Vagina (tissue), 2 donors: ENCODE measurements around the gene PPM1G. TPM values are rescaled to one million over a fixed set of nuclear protein-coding genes. Genes with fewer than 3 reads are reported as not detected.
A peak's percentile ranks its signal among the peaks of the same experiment; 100 is the strongest.

Experiments
- DNase-seq, 2 donors: peaks; one replicate each; pipeline ENCODE4 v3.0.0-alpha.2; 2017; ENCODE audit errors: extremely low spot score in 2 of 2
- H3K27ac ChIP-seq: fragments of 200-600 bp; sonication (generic); one replicate; pipeline ENCODE4 v1.5.1; 2019
- H3K27me3 ChIP-seq: fragments of 200-600 bp; sonication (generic); one replicate; pipeline ENCODE4 v1.5.1; 2019
- H3K36me3 ChIP-seq, 2 donors: fragments of 200-600 bp; sonication (generic); one replicate each; pipeline ENCODE4 v1.5.1; 2017 to 2019
- H3K4me1 ChIP-seq: fragments of 200-600 bp; sonication (generic); one replicate; pipeline ENCODE4 v1.5.1; 2019
- H3K4me3 ChIP-seq, 2 donors: fragments of 200-600 bp; sonication (generic); 1 replicate in 1 of 2; 2 replicates in 1 of 2; pipeline ENCODE4 v1.5.1; 2016 to 2019
- H3K9me3 ChIP-seq: fragments of 200-600 bp; sonication (generic); one replicate; pipeline ENCODE4 v1.5.1; 2019
- POLR2A ChIP-seq, 2 donors: fragments of 450-650 bp; IDR thresholded peaks; one replicate each; pipeline ENCODE4 v1.6.1; 2017; ENCODE audit warnings: antibody characterized with exemption in 2 of 2, mild to moderate bottlenecking in 2 of 2, moderate library complexity in 2 of 2
- POLR2AphosphoS5 ChIP-seq, 2 donors: sonication (generic); formaldehyde crosslinking; IDR thresholded peaks; one replicate each; pipeline ENCODE4 v1.9.0; 2017; ENCODE audit warnings: antibody characterized with exemption in 2 of 2, mild to moderate bottlenecking in 2 of 2, low read depth in 1 of 2; ENCODE audit not compliant: insufficient read depth in 1 of 2
- intact Hi-C: fragments of 100-400 bp; cut with DNase I; formaldehyde crosslinking; loops from one replicate; pipeline ENCODE4 v1.15.1; 2023
- total RNA-seq: library from RNA; depleted of rRNA; stranded (reverse); fragments of >200 nt; gene quantifications from one replicate; pipeline ENCODE4 v1.2.3, GENCODE V29; 2016
- TF ChIP-seq, protein P1 (sequence below), 3 experiments: fragments of 450-650 bp in 2 of 3; fragments of 200-600 bp in 1 of 3; sonication (generic) in 1 of 3; IDR thresholded peaks; one replicate each; pipeline ENCODE4 v1.5.1; 2017 to 2019; ENCODE audit warnings: antibody characterized with exemption in 3 of 3, mild to moderate bottlenecking in 2 of 3, moderate library complexity in 2 of 3

PPM1G gene
- total RNA-seq, 1 donor from 2014 or later = 45.4 TPM

- TF ChIP-seq, protein P1, sequence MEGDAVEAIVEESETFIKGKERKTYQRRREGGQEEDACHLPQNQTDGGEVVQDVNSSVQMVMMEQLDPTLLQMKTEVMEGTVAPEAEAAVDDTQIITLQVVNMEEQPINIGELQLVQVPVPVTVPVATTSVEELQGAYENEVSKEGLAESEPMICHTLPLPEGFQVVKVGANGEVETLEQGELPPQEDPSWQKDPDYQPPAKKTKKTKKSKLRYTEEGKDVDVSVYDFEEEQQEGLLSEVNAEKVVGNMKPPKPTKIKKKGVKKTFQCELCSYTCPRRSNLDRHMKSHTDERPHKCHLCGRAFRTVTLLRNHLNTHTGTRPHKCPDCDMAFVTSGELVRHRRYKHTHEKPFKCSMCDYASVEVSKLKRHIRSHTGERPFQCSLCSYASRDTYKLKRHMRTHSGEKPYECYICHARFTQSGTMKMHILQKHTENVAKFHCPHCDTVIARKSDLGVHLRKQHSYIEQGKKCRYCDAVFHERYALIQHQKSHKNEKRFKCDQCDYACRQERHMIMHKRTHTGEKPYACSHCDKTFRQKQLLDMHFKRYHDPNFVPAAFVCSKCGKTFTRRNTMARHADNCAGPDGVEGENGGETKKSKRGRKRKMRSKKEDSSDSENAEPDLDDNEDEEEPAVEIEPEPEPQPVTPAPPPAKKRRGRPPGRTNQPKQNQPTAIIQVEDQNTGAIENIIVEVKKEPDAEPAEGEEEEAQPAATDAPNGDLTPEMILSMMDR (IDR thresholded peaks at IDR 0.05) = peak in 1 of 3 experiments; percentile 21
- TF ChIP-seq POLR2A (IDR thresholded peaks at IDR 0.05) (no peak), POLR2AphosphoS5 (IDR thresholded peaks at IDR 0.05; ENCODE audit: insufficient read depth in 1 of 2, low read depth in 1 of 2) (no peak)
- no peak for DNase-seq
- peaks cover 30% of the 10 kb centered on the region for H3K4me1 ChIP-seq
- no peak overlapping the region for H3K27ac ChIP-seq
- intact Hi-C loops = no loop called here
- peak overlapping the region; percentile 67 to 97 for H3K4me3 ChIP-seq
- no peaks in the 10 kb centered on the region for H3K9me3 ChIP-seq
- H3K27me3 ChIP-seq = no peaks in the 10 kb centered on the region
- H3K36me3 ChIP-seq = no peaks in the 10 kb centered on the region
These were observed 1.4 kb downstream of the PPM1G start for GRCh38 chr2:27407798-27408491.

DNA sequence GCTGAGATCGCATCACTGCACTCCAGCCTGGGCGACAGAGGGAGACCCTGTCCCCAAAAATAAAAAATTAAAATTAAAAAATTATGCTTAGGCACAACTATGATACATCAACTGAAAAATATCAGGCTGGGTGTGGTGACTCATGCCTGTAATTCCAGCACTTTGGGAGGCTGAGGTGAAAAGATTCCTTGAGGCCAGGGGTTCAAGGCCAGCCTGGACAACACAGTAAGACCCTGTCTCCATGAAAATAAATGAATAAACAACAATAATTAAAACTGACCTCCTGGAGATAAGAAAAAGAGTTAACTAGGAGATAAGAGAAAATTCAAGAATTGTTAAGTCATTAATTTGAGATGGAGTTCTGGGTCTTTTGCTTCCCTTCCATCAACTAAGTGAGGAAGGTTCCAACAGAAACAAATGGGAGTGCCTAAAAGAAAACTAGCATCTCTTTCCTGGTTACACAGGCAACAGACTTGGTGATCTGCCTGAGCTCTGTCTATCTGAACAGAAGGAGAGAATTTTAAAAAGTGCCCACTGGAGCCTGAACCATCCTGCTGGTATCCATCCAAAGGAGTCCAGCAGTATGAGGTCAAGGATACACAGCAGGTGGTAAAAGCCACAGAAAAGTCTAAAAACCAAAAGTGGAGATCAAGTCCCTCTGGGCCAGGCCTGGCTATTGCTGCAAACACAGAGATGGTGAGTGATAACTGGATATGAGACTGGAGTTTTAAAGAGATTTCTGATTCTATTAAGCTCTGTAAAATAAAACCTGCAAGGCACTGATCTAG is 8.8 kb downstream of the PPM1G start:
- Histone ChIP-seq H3K27ac (no peak overlapping the region), H3K4me3 (no peak overlapping the region), H3K36me3 (no peaks in the 10 kb centered on the region), H3K27me3 (no peaks in the 10 kb centered on the region), H3K4me1 (peaks cover 13% of the 10 kb centered on the region), H3K9me3 (no peaks in the 10 kb centered on the region)
- TF ChIP-seq POLR2AphosphoS5 (IDR thresholded peaks at IDR 0.05; ENCODE audit: insufficient read depth in 1 of 2, low read depth in 1 of 2) (no peak), POLR2A (IDR thresholded peaks at IDR 0.05) (no peak)
- TF ChIP-seq, protein P1 (IDR thresholded peaks at IDR 0.05) = no peak
- intact Hi-C loops = no loop called here
- DNase-seq = no peak

DNA sequence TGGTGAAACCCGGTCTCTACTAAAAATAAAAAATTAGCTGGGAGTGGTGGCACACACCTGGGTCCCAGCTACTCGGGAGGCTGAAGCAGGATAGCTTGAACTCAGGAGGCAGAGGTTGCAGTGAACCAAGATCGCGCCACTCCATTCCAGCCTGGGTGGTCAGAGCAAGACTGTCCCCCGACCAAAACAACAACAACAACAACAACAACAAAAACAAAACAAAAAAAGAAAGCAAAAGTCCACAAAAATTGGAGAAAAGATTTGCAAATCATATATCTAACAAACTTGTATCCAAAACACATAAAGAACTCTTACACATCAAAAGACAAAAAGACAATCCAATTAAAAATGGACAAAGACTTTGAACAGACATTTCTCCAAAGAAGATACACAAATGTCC is 10.4 kb downstream of the PPM1G start:
- peaks cover 12% of the 10 kb centered on the region for H3K4me1 ChIP-seq
- H3K36me3 ChIP-seq = no peaks in the 10 kb centered on the region
- H3K9me3 ChIP-seq = no peaks in the 10 kb centered on the region
- no peak for DNase-seq
- TF ChIP-seq POLR2A (IDR thresholded peaks at IDR 0.05) = no peak
- TF ChIP-seq, protein P1 (IDR thresholded peaks at IDR 0.05) = no peak
- TF ChIP-seq POLR2AphosphoS5 (IDR thresholded peaks at IDR 0.05; ENCODE audit: insufficient read depth in 1 of 2, low read depth in 1 of 2) = no peak
- intact Hi-C loops = no loop called here
- H3K27me3 ChIP-seq = no peaks in the 10 kb centered on the region
- no peak overlapping the region for H3K27ac ChIP-seq
- no peak overlapping the region for H3K4me3 ChIP-seq

DNA sequence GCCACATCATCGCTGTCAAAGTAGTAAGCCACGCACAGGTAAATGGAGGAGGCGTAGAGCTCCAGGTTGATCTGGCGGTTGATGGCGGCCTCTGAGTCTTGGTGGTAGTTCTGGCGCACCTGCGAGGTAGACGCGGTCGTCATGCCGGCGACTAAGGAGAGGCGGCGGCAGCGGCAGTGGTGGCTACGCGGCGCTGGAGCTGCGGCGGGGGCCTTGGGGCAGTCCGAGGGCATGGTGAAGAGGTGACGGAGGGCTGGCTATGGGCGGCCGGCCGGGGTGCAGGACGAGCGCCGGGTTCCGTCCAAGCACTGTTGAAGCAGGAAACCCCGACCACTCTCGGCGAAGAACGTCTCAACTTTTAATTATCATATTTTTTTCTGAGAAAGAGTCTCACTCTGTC is 16.2 kb downstream of the PPM1G start:
- no peaks in the 10 kb centered on the region for H3K36me3 ChIP-seq
- TF ChIP-seq POLR2AphosphoS5 (IDR thresholded peaks at IDR 0.05; ENCODE audit: insufficient read depth in 1 of 2, low read depth in 1 of 2) = no peak
- TF ChIP-seq, protein P1 (IDR thresholded peaks at IDR 0.05) = no peak
- TF ChIP-seq POLR2A (IDR thresholded peaks at IDR 0.05) = no peak
- H3K4me3 ChIP-seq = no peak overlapping the region
- no peak for DNase-seq
- no peak overlapping the region for H3K27ac ChIP-seq
- H3K9me3 ChIP-seq = no peaks in the 10 kb centered on the region
- no peaks in the 10 kb centered on the region for H3K4me1 ChIP-seq
- no peaks in the 10 kb centered on the region for H3K27me3 ChIP-seq
- intact Hi-C loops = no loop called here
